Neural cell (in vitro differentiated cells): ENCODE data around the gene ZC3H6.

ENCODE experiments used
- CTCF ChIP-seq: fragments of 450-650 bp; IDR thresholded peaks from 2 replicates; pipeline ENCODE4 v1.5.1; 2014; ENCODE audit warnings: antibody characterized with exemption, mild to moderate bottlenecking, moderate library complexity; ENCODE audit not compliant: poor library complexity, severe bottlenecking
- EP300 ChIP-seq: fragments of 450-650 bp; conservative IDR thresholded peaks from 2 replicates; pipeline ENCODE4 v1.6.1; 2014; ENCODE audit warnings: antibody characterized with exemption, mild to moderate bottlenecking, moderate library complexity; ENCODE audit not compliant: poor library complexity, severe bottlenecking
- EZH2 ChIP-seq: fragments of 200-600, 300-800 bp; shearing (Covaris generic), sonication (generic); IDR thresholded peaks from 2 replicates; pipeline ENCODE4 v1.6.1; 2014; ENCODE audit warnings: antibody characterized with exemption, low read length, borderline replicate concordance, mild to moderate bottlenecking; ENCODE audit not compliant: insufficient read depth, poor library complexity, severe bottlenecking
- SMC3 ChIP-seq: fragments of 450-650 bp; conservative IDR thresholded peaks from 2 replicates; pipeline ENCODE4 v1.6.1; 2014; ENCODE audit warnings: antibody characterized with exemption, mild to moderate bottlenecking, moderate library complexity; ENCODE audit not compliant: poor library complexity

DNA sequence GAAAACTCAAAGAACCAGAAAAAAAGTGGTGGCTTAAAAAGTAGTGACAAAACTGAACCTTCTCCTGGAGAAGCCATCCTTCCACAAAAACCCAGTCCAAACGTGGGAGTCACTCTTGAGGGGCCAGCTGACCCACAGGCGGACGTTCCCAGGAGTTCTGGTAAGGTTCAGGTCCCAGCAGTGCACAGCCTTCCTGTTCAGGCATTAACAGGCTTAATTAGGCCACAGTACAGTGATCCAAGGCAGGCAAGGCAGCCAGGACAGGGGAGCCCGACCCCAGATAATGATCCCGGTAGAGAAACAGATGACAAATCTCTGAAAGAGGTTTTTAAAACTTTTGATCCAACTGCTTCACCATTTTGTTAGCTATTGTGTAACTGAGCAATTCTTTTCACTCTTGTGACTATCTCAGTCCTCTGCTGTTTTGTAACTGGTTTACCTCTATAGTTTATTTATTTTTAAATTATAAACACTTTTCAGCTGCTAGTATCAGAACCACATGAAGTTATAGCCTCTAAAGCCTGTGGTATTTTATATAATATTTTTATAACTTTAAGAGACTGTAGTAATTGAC lies 56.8 kb downstream of the ZC3H6 start:
- TF ChIP-seq CTCF (no peak), EP300 (no peak), EZH2 (no peak), SMC3 (no peak)
